PC-9 (cell line): ENCODE measurements around the gene C5orf15.

Source experiments
- EZH2 ChIP-seq: fragments of 200-600 bp; sonication (generic); IDR thresholded peaks from 2 replicates; pipeline ENCODE4 v1.8.0; 2017; ENCODE audit warnings: antibody characterized with exemption, low read depth
- TF ChIP-seq, protein P1 (sequence below): fragments of 200-600 bp; sonication (generic); conservative IDR thresholded peaks from 2 replicates; pipeline ENCODE4 v1.6.1; 2017; ENCODE audit warnings: mixed run types, antibody characterized with exemption, mild to moderate bottlenecking, moderate library complexity

DNA sequence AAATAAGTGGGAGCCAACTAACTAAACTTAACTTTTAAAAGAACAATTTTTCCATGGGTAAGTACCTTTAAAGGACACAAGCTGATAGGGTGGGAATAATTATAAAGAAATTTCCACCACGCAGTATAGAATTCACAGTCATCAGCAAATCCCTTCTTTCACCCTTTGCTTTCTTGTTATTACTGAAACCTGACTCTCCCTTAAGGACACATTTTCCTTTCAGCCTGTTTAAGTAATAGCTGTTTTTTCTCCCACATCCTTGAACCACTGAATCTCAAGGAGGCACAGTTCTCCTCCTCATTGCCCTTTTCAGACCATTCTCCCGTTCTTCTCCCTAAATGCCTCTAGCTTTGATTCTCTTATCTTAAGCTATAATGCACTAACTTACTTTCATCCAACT lies 6.3 kb downstream of the C5orf15 start:
- TF ChIP-seq, protein P1, sequence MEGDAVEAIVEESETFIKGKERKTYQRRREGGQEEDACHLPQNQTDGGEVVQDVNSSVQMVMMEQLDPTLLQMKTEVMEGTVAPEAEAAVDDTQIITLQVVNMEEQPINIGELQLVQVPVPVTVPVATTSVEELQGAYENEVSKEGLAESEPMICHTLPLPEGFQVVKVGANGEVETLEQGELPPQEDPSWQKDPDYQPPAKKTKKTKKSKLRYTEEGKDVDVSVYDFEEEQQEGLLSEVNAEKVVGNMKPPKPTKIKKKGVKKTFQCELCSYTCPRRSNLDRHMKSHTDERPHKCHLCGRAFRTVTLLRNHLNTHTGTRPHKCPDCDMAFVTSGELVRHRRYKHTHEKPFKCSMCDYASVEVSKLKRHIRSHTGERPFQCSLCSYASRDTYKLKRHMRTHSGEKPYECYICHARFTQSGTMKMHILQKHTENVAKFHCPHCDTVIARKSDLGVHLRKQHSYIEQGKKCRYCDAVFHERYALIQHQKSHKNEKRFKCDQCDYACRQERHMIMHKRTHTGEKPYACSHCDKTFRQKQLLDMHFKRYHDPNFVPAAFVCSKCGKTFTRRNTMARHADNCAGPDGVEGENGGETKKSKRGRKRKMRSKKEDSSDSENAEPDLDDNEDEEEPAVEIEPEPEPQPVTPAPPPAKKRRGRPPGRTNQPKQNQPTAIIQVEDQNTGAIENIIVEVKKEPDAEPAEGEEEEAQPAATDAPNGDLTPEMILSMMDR: no peak
- no peak for TF ChIP-seq EZH2
